ENCODE data around the gene LAMA5. TPM values are rescaled to one million over a fixed set of nuclear protein-coding genes. Genes with fewer than 3 reads are reported as not detected.

The LAMA5 gene
- polyA plus RNA-seq, 1 donor (not counting 4 experiments of a cell fraction or from before 2014, with no cell fraction given), result 8.7 TPM

DNA sequence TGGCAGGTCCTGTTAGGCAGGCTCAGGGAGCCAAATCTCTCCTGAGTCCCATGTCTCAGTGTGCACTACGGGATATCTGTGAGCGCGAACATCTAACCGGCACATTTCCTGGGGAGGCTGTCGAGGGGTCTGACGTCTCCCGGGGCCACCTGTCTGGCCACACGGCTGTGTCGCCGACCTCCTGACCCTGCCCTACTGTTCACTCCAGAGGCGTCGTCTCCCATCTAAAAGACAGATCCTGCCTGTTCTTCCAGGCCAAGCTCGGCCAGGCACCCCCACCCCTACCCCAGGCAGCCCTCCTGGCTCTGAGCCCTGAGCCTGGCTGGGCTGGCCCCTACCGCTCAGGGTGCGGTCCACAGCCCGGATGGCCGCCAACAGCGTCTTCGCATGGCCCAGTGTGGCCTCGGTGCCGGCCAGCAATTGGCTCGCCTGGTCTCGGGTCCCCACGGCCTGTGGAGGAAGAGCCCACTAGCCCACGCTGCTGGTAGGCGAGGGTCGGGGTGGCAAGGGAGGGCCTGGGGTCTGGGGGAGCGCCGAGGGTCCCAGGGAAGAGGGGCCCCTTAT, 47.7 kb downstream of the LAMA5 start:
- Histone ChIP-seq H3K27me3 (ENCODE audit: control insufficient read depth, extremely low read depth, insufficient read depth, low read length) (no peaks in the 10 kb centered on the region), H2AFZ (ENCODE audit: control insufficient read depth, low read length) (no peak overlapping the region), H3K4me1 (ENCODE audit: control insufficient read depth, extremely low read depth, insufficient read depth, low read length) (peaks cover 11% of the 10 kb centered on the region), H3K27ac (ENCODE audit: control insufficient read depth, insufficient read depth, low read length) (no peak overlapping the region), H3K4me3 (ENCODE audit: control insufficient read depth in 2 of 3, extremely low read depth in 1 of 3, insufficient read depth in 2 of 3, low read depth in 1 of 3, low read length in 3 of 3) (no peak overlapping the region), H3K79me2 (ENCODE audit: control insufficient read depth, insufficient read depth, low read length) (peaks cover 1% of the 10 kb centered on the region), H3K36me3 (ENCODE audit: control insufficient read depth in 2 of 2, extremely low read depth in 1 of 2, insufficient read depth in 2 of 2, low read length in 2 of 2) (peaks cover 44 to 46% of the 10 kb centered on the region in 2 experiments), H3K9ac (ENCODE audit: control insufficient read depth, extremely low read depth, insufficient read depth, low read length) (no peak overlapping the region), H3K9me3 (ENCODE audit: control insufficient read depth, low read depth, low read length) (no peaks in the 10 kb centered on the region), H4K20me1 (ENCODE audit: control insufficient read depth, extremely low read depth, insufficient read depth, low read length) (peaks cover 9% of the 10 kb centered on the region), H3K4me2 (ENCODE audit: control insufficient read depth, extremely low read depth, insufficient read depth, low read depth, low read length) (no peak overlapping the region), H3K9me1 (ENCODE audit: control insufficient read depth, extremely low read depth, insufficient read depth, low read length) (no peaks in the 10 kb centered on the region)
- TF ChIP-seq EZH2 (IDR thresholded peaks at IDR 0.05; ENCODE audit: low read length), result no peak
- TF ChIP-seq CTCF (optimal IDR thresholded peaks at IDR 0.05 in 1 of 3, IDR thresholded peaks at IDR 0.05 in 1 of 3, conservative IDR thresholded peaks at IDR 0.05 in 1 of 3; ENCODE audit: extremely low read depth in 1 of 3, insufficient read depth in 2 of 3, low read length in 3 of 3), result no peak
- dilution Hi-C loops (cut with MboI; ENCODE audit: extremely low pct_ligation_motif_present, low sequenced_read_pairs), result no loop called here
- DNase-seq (ENCODE audit: low read depth, low spot score) (no peak), FAIRE-seq (no peak)

DNA sequence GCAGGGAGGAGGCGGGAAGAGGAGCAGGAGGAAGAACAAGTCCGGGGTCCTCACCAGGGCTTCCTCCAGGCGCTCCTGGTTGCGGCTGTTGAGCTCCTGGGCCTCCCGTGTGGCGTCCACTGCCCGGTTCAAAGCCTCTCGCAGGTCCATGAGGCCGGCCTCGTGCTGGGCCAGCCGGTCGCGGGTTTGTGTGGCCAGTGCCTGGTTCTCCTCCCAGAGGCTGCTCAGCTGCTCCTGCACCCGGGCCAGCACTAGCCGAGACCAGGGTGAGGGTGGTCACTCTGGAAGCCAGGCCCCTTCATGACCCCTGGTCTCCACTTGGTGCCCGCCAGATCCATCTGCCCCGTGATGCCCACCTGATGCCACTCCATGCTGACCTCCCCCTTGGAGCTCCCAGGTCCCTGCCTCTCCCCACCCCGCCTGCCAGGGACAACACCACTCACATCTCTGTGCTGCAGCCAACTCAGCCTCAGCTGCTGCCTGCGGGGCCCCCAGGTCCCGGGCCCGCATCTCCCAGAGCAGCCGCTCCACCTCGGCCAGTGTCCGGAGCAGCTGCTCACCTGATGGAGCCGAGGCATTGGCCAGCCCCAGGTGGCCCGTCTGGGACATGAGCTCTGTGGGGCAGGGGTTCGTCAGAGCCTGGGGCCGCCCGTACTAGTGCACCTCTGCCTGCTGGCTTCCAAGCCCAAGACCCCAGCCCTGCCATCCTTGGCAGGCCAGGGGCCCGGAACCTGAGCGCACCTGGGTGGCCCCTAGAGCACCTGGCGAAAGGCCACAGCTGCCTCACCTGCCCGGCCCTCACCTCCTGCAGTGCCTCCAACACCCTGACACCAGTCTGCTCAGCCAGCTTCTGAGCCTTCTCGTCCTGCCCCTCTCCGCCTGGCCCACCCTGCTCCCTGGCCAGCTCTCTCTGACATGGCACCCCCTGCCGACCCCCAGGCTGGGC, 48.4 kb downstream of the LAMA5 start:
- H3K36me3 ChIP-seq (ENCODE audit: control insufficient read depth in 2 of 2, extremely low read depth in 1 of 2, insufficient read depth in 2 of 2, low read length in 2 of 2), result peaks cover 44 to 48% of the 10 kb centered on the region in 2 experiments
- peaks cover 1% of the 10 kb centered on the region for H3K79me2 ChIP-seq (ENCODE audit: control insufficient read depth, insufficient read depth, low read length)
- dilution Hi-C loops (cut with MboI; ENCODE audit: extremely low pct_ligation_motif_present, low sequenced_read_pairs), result no loop called here
- no peaks in the 10 kb centered on the region for H3K9me3 ChIP-seq (ENCODE audit: control insufficient read depth, low read depth, low read length)
- H3K4me2 ChIP-seq (ENCODE audit: control insufficient read depth, extremely low read depth, insufficient read depth, low read depth, low read length), result no peak overlapping the region
- H3K9me1 ChIP-seq (ENCODE audit: control insufficient read depth, extremely low read depth, insufficient read depth, low read length), result no peaks in the 10 kb centered on the region
- H2AFZ ChIP-seq (ENCODE audit: control insufficient read depth, low read length), result no peak overlapping the region
- no peak for DNase-seq (ENCODE audit: low read depth, low spot score)
- H3K27me3 ChIP-seq (ENCODE audit: control insufficient read depth, extremely low read depth, insufficient read depth, low read length), result no peaks in the 10 kb centered on the region
- no peak overlapping the region for H3K4me3 ChIP-seq (ENCODE audit: control insufficient read depth in 2 of 3, extremely low read depth in 1 of 3, insufficient read depth in 2 of 3, low read depth in 1 of 3, low read length in 3 of 3)
- no peak for FAIRE-seq
- peaks cover 11% of the 10 kb centered on the region for H3K4me1 ChIP-seq (ENCODE audit: control insufficient read depth, extremely low read depth, insufficient read depth, low read length)
- H3K9ac ChIP-seq (ENCODE audit: control insufficient read depth, extremely low read depth, insufficient read depth, low read length), result no peak overlapping the region
- no peak overlapping the region for H3K27ac ChIP-seq (ENCODE audit: control insufficient read depth, insufficient read depth, low read length)
- TF ChIP-seq CTCF (optimal IDR thresholded peaks at IDR 0.05 in 1 of 3, IDR thresholded peaks at IDR 0.05 in 1 of 3, conservative IDR thresholded peaks at IDR 0.05 in 1 of 3; ENCODE audit: extremely low read depth in 1 of 3, insufficient read depth in 2 of 3, low read length in 3 of 3), result no peak
- TF ChIP-seq EZH2 (IDR thresholded peaks at IDR 0.05; ENCODE audit: low read length), result no peak
- peaks cover 9% of the 10 kb centered on the region for H4K20me1 ChIP-seq (ENCODE audit: control insufficient read depth, extremely low read depth, insufficient read depth, low read length)

Measured in keratinocyte (primary cell).